ENCODE results near the gene CUBN.

GRCh38 chr10:17123961-17124360 is 5.7 kb downstream of the CUBN start:
- TF ChIP-seq, protein P1, sequence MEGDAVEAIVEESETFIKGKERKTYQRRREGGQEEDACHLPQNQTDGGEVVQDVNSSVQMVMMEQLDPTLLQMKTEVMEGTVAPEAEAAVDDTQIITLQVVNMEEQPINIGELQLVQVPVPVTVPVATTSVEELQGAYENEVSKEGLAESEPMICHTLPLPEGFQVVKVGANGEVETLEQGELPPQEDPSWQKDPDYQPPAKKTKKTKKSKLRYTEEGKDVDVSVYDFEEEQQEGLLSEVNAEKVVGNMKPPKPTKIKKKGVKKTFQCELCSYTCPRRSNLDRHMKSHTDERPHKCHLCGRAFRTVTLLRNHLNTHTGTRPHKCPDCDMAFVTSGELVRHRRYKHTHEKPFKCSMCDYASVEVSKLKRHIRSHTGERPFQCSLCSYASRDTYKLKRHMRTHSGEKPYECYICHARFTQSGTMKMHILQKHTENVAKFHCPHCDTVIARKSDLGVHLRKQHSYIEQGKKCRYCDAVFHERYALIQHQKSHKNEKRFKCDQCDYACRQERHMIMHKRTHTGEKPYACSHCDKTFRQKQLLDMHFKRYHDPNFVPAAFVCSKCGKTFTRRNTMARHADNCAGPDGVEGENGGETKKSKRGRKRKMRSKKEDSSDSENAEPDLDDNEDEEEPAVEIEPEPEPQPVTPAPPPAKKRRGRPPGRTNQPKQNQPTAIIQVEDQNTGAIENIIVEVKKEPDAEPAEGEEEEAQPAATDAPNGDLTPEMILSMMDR (IDR thresholded peaks at IDR 0.05; ENCODE audit: insufficient read depth, low read depth, low read length): no peak
- no peak for TF ChIP-seq EZH2 (IDR thresholded peaks at IDR 0.05; ENCODE audit: insufficient read depth, low read length)

Data from astrocyte (in vitro differentiated cells and primary cell).